HG03135 (cell line): ENCODE measurements around the gene RAD51B.
"Not testable (repeated sequence)": the region's sequence is repeated elsewhere in the genome, so short reads cannot be mapped to it uniquely, and the experiment has no call there.

Experiments
- ATAC-seq: cut with Tn5 transposase; IDR thresholded peaks from one replicate; pipeline ENCODE4 v1.9.1; 2021; ENCODE audit warnings: mild to moderate bottlenecking, moderate library complexity; ENCODE audit not compliant: unreplicated experiment

Gene RAD51B

DNA sequence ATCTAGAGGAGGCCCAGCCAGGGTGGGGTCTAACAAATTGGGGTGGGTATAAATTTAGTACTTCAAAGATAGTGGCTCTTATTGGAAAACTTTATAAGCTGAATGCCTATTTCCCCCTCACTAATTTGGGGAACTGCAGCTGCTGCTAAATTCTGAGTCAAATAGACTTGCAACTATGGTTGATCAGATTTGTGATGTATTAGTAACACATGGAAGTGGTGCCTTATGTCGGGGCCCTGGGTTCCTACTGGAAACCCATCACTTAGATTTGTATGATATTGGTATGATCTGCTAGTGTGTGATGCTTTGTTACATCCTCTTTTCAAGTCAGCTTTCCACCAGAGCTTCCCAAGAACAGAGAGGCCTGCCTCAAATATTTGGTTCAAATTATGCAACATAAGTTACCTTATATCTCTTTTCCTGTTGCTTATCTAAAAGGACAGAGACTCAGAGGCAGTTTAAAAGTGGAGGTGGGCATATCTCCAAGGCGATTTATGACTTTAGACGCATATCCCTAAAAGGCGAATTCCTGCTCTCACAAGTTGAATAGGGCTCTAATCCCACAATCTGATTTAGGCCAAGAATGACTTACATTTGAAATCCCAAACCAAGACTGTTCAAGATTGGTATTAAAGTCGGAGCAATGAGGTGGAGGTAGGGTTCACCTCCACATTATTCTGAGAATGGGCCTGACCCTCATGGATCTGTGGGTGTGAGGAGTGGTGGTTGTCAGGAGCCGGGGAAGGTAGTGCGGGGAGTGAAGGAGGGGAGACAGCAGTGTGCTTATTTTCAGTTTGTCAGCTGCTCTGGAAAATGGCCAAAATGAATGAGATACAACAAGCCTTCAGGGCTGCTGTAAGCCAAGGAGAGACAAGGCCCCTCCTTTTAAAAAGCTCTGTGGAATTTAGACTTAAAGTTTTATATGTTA, 425.8 kb downstream of the RAD51B start:
- ATAC-seq = no peak

DNA sequence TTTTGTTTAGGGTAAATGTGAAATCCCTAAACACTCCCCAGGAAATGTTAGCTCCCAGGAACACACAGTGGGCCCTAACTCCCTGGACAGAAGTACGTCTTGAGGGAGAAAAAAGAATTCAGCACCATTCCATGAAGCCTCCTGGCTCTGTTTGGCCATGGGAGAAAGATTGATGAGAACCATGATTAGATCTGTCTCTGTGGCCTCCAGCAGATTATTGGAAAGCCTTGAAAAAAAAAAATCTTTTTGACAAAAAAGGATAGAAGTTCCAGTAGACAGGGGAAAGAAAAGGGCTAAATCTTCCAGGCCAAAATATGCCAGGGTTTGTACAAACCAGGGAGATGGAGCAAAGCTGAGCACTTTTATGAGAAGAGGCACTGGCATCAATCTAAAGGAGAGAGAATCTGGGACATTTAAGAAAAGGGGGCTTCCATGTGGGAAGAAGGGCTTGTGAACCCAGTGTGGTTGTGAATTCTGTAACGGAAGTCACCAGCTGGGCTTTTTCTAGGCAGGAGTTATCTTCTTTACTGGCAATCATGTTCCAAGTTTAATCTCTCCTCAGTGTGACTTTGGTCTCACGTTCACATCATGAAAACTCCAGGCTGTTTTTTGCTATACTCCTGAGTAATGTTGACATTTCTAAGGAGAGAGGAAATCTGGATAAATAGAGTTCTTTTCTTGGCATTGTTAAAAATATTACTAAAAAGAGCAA, 426.7 kb downstream of the RAD51B start:
- no peak for ATAC-seq

DNA sequence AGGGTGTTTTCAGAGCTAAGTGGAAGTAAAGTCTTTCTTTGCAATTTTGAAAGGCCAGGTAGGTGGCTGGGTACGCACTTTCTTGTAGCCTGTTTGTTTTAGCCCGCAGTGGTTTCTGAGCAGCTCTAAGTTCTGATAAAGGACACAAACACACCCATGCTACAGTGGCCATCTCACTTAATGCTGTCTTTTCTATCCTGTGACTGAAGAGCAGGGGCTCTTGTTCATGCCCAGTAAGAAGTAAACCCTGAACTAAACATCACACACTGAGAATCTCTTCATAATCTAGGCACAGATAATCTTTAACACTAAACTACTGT, 427.2 kb downstream of the RAD51B start:
- no peak for ATAC-seq

DNA sequence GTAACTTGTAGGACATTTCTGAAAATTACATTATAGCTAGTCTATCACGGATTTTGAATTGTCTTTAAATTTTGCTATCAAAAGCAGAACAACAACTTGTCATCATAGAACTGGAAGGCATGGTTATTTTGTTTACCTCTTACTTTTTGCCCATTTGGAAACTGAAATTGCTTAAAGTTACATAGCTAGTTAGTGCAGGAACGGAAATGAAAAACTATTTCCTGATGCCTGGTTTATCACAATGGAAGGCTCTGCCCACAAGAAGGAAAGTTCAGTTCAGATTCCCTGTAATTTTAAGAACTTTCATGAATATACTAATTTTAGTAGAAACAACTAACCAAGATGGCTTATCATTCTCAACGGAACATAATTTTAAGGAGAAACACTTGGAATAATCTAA, 427.7 kb downstream of the RAD51B start:
- no peak for ATAC-seq

DNA sequence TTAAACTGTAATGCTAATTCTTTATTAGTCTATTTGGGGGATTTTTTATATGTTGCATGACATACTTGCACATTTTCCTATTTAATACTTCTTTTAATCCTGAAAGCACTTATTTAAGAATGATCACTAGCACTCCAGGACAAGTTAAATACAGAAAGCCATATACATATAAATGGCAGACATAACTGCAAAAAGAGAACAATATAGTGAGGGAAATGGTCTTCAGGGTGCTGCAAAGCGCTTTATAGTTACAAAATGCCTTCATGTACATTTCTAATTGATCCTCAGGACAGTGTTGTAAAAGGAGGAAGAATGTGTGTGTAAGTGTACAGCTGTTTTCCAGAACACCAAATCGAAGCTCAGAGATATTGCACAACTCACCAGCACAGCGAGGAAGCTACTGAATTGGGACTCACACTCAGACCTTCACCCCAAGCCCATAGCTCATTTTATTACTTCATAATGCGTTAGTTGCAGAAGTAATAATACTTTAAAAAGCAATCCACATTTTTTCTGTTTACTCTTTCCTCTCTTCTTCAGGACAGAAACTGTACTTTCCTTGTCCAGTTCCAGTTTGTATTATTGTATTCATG, 428.2 kb downstream of the RAD51B start:
- no peak for ATAC-seq

DNA sequence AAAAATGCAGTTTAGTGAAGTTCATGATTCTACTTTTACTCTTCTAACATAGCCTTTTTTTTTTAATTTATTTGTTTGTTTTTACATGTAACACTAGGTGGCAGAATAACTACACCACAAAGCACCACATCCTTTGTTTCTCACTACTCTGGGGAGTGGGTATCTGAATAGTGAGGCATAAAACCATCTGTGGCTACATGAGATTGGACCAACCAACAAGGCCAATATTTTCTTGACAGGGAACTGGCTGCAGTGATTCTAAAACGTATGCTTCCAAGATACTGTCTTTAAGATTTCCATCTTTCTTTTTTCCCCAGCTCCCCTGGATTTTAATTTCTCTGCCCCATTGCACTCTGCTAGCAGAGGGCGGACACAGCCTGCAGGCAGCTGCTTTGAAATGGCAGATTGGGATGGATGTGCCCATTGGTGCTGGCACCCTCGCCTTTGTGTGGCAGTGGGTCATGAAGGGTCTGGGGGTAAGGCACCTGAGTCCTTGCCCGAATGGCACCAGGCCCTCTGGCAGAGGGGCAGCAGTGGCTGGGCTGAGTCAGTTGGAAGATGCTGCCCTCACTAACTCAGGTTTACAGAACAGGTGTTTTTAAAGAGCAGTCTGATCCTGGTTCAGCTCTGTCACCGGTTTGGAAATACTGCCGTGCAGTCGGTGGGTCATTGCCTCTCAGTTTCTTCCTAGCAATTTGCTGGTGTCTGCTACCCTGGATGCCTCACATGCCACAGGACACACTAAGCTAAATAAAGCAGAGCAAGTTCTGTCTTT, 429.1 kb downstream of the RAD51B start:
- no peak for ATAC-seq

DNA sequence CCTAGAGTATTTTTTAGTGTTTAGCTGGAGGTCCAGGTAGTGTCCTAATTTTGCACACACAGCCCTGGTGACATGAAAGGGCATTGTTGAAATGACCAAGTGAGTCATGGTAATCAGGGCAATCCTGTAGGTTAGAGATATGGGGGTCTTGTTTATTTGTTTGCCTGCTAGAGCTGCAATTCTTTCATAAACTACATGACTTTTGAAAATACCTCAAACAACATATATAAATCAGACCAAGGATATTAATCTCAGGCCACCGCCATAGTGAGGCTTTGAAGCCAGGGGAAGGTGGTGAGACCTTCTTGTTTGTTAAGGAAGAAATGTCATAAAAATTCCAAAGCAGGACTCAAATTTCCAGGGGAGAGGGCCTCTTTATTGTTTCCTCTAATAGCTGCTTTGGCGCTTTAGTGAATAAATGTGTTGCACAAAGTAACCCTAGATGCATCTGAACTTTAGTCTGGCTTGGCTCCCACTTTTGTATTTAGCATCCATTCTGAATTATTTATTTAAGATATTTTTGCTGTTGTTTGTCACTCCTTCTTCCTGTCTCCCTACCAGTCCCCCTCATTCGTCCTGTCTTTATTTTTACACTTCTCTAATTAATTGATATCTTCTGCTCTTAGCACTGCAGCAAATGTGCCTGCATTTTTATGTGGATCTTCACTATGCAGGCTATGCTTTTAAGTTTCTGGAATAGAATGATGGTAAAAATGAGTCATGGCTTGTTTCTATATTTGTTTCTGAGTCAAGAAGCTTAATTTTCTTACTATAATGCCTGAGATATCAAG, 430.3 kb downstream of the RAD51B start:
- ATAC-seq = no peak

DNA sequence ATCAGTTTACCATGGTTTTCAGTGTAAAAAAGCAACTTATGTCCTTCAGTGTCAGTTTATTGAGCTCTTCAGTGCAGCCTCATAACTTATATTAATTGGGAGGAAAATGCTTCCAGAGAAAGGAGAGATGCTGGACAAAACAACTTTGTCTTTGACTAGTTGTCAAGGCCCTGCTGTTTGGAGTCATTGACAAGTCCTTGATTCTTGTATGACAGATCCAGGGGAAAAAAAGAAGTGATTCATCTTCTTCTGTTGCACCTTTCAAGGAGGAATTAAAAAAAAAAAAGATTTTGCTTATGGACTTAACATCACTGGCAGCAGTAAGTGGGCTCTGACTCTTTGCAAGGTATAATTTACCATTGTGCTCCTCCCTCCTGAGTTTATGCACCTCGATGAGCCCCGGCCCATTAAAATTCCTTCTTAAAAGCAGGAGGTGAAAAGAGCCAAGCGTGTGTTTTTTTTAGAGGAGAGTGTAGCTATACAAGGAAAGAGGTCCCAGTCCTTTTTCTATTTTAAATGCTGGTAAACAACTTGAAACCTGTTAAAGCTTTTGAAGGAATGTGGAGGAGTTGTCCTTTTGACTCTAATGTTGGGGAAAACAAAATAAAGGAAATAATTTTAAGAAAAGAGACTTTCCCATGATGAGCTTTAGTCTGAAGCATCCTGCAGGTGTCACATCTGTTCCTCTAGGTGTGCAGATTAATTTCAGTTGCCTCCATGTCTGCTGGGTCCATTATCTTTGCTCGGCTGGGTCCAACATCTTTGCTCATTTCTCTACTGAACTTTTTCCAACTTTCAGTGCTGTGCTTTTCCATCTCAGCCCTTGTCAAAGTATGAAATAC, 431.6 kb downstream of the RAD51B start:
- ATAC-seq = no peak

DNA sequence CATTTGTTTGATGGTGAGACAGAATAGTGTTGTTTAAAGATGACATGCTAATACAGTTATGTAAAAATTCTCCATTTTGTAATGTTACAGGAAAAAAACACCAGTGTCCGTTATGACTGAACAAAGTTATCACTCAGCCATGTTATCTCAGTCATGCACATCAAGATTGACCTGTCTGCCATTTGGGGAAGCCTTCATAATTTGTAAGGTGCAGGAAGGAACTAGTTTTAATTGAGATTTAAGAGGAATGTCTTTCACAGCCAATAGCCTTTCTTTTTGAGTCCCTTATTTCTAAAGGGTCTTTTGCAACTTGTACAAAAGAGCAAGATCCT, 432.2 kb downstream of the RAD51B start:
- ATAC-seq = no peak

DNA sequence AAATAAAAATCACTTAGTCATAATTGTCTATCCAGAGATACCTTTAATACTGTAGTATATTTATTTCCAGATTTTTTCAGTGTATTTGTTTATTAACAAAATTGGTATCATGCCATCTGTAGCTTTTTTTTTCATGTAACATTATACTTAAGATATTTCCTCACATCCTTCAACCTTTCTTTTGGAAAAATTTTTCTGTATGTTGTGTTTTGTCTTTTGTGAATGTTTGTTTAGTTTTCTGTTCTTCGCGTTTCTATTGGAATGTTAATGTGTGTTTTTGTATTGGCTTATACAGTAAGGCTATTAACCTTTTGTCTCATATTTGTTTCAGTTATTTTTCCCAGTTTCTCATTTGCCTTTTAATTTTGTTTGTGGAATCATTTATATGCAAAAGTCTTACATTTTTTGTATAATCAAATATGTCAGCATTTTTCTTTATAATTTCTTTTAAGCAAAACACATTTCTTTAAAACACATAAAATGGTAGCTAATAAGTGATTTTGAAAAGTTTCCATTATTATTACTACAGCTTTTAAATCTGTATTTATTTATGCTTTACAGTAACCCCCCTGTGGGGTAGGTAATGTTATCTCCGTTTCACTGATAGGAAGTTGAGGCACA, 433.7 kb downstream of the RAD51B start:
- ATAC-seq = no peak

DNA sequence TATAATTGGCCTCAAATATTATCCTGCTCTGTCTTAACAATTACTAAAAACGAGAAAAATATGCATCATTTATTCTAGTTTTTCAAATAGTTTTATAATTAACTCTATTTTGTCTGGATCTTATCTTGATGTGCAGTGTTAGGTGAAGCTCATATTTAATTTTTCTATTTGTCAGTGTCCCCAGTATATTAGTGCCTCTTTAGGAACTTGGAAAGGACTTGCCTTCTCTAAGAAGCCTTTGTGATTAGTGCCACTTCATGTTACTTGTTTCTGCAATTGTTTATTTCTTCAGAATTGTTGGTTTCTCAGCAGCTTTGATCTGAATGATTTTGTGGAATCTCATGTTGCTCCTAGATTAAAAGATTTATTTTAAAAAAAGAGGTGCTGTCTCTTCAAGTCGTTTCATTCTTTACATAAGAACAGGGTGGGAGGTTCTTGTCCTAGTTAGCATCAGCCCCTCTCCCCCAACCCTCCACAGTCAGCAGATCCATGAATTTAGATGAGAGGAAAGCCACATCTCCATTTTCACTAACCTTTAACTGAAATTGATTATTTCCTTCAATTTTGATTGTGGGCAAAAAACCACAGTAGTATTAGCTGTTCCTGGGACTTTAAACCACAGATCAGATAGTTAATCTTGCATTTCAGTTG, 434.4 kb downstream of the RAD51B start:
- no peak for ATAC-seq

DNA sequence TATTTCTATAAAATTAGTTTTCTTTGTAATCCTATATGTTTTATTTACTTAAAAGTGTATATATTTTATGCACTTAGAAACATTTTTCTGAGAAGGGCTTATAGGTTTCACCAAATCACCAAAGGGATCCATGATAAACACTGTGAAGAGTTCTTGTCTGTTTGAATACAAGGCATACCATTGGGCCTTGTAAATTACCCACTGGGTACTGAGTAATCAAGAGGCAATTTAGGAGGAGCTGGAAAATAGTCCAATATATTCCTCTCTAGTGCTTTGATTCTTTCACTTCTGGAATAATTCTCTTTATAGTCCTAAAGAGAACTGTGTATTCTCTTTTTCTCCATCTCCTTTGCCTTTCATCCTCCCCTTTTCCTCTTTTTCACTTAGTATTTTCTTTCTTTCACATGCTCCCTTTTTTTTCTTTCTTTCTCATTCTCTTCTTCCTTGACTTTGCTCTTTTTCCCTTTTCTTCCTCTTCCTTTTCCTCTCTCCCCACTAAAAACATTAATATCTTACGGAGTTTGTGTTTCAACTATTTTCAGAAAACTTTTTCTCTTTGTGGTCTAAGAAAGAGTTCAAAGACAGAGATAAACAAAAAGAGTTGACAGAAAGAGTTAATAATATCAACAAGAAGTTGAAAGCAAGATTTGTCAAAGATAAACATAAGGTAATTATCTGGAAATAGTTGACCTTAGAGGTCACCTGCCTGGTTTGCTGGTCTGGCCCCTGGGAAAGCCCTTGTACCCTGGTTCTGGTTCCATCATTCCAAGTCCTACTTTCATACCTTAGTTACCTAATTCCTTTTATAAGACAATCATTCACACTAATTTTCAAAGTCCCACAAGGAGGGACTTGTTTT, 435.3 kb downstream of the RAD51B start:
- ATAC-seq = no peak

DNA sequence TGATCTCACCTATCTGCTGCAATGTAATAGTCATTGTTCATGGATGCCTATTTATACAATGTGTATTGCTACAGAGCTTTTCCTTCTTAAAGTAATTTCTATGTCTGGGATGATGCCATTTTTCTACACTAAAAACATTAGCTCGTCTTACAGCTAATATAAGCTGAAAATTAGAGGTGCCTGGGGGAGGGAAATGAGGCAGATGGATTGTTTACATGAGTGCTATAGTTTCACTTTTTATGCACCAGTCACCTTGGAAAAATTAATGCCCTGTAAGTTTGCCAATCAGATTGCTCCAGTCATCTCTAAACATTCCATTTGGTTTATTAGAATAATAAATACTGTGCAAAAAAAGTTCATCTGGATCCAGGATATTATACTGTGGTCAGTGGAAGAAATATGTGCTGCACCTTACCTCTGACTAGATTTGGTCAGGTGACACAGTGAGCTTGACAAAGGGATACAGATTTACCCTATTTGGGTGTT, 436.2 kb downstream of the RAD51B start:
- ATAC-seq = no peak

DNA sequence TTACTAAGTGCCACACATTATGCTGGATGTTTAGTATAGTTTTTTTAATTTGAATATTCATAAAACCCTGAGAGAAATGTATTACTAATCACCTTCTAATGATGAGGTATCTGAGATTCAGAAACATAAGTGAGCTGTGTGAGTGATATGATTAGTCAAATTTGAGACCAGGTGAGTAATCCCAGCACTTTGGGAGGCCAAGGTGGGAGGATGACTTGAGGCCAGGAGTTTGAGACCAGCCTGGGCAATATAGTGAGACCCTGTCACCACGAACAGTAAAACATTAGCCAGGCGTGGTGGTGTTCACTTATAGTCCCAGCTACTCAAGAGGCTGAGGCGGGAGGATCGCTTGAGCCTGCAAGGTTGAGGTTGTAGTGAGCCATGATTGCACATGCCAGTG, 438.4 kb downstream of the RAD51B start:
- ATAC-seq = no peak

DNA sequence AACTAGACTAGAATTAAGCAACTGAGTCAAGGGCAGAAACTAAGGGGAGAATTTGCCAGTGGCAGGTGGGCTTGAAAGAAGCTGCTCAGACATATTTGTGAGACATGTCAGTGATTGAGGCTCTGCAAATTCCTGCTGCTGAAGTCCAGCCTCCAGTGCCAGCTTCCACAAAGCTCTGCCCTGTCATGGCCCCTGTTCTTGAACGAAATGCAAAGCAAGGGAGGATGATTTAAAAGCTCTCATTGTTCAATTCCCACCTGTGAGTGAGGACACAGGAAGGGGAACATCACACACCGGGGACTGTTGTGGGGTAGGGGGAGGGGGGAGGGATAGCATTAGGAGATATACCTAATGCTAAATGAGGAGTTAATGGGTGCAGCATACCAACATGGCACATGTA, 439.4 kb downstream of the RAD51B start:
- not testable (repeated sequence) for ATAC-seq

DNA sequence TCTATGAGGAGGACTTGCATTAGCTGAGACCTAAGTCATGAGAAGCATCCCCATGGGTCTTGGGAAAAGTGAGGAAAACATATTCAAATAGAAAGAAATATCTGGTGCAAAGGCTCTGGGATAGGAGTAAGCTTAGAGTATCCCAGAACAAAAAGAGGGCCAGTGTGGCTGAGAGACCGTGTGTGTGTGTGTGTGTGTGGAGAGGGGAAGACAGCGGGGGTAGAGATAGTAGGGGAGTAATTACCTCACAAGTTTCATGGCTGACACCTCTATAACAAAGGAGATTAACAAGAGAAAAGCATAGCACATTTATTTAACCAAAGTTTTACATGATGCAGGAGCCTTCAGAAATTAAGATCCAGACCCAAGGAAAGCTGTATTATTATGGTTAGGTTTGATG, 440.5 kb downstream of the RAD51B start:
- ATAC-seq = no peak

DNA sequence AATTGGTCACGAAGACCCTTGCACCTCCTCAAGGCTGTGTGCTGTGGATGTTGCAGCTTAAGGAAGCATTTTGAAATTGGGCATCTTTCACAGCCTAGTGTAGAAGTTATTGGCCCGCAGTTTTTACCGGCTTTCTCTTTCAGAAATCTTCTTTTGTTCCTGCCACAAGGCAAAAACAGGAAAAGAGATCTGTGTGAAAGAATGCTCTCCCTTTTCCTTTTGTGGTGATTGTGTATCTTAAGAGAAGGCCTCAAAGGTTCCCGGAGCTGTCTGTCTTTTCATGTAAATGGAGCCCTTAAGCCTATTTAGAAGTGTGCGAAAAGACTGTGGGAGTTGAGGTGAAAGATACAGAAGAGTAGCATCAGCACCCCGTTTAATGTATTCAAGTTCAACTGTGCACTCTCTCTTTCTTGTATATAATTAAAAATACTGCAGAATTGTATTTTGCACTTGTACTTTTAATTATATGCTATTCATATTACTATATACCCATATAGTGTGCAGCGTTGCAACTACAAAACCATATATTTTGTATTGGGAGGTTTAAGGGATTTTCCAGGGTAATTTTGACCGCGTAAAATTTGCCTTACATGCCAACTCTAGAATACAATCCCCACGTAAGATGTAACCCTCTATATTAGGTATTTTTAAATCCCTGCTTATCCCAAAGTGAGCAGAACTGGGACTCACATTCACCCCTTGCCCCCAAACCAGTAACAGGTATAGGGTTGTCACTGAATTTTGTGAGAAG, 441.7 kb downstream of the RAD51B start:
- no peak for ATAC-seq
